ENCODE data around the gene MARK3. TPM values are rescaled to one million over a fixed set of nuclear protein-coding genes. Genes with fewer than 3 reads are reported as not detected.

MARK3 gene
- total RNA-seq, 2 donors from 2014 or later, result 87.2 to 147 TPM

DNA sequence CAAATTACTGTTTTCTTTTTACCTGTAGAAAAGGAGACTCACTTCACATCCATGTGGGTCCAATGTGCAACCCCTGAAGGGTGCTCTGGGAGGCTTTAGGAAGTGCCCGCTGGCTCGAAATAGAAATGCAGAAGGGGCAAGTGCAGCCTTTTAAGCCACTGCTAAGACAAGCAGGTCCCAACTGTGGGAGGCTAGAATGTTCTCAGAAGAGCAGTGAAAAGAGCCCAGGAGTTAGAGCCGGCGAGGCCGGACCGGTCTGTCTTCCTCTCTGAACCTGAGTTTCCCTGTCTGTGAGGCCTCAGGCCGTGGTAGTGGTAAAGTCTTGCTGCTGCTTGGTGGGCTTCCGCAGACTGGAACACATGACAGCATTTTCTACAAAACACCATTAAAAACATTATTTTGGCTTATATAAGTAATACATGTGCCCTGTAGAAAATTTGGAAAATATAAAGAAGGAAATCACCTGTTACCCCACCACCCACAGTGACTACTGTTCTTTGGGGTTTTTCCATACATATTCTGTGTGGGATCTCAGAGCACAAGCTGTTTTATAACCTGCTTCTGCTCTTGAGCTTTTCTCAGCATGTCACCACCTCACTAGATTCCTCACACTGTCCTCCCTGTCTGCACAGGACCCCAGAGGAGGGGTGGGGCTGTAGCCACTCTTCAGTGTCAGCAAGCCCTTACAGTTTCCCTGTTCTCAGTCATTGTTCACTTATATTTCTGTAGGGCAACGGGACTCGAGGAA lies 131.4 kb downstream of the MARK3 start:
- no peaks in the 10 kb centered on the region for H3K36me3 ChIP-seq (replicated peaks in 1 of 2; ENCODE audit: insufficient read depth in 1 of 2, low read depth in 2 of 2)
- intact Hi-C loops (cut with DNase I), result loop anchor here (5.0 kb wide), 1 partner anchor 36 kb away; no protein-coding TSS in a partner anchor
- H3K9me3 ChIP-seq, result no peaks in the 10 kb centered on the region
- ATAC-seq (no peak), DNase-seq (peak in 1 of 4 donors; percentile 3)
- WGBS, 2 donors, result 68 to 81% methylated on average over 7 to 10 of the region's 10 CpGs
- H3K4me1 ChIP-seq, result peaks cover 50% of the 10 kb centered on the region
- no peaks in the 10 kb centered on the region for H3K27me3 ChIP-seq
- H3K27ac ChIP-seq, result no peak overlapping the region
- TF ChIP-seq CTCF (IDR thresholded peaks at IDR 0.05) (no peak), POLR2A (IDR thresholded peaks at IDR 0.05) (no peak)
- no peak overlapping the region for H3K4me3 ChIP-seq

- peaks cover 55% of the 10 kb centered on the region for H3K4me1 ChIP-seq
- no peaks in the 10 kb centered on the region for H3K9me3 ChIP-seq
- no peak overlapping the region for H3K27ac ChIP-seq
- intact Hi-C loops (cut with DNase I), result loop anchor here (5.0 kb wide), 1 partner anchor 35 kb away; no protein-coding TSS in a partner anchor
- H3K27me3 ChIP-seq, result no peaks in the 10 kb centered on the region
- 60 to 77% methylated on average over 1 to 10 of the region's 10 CpGs for WGBS, 2 donors
- H3K36me3 ChIP-seq (replicated peaks in 1 of 2; ENCODE audit: insufficient read depth in 1 of 2, low read depth in 2 of 2), result no peaks in the 10 kb centered on the region
- no peak overlapping the region for H3K4me3 ChIP-seq
- DNase-seq, result no peak
- TF ChIP-seq POLR2A (IDR thresholded peaks at IDR 0.05) (no peak), CTCF (IDR thresholded peaks at IDR 0.05) (no peak)
- no peak for ATAC-seq
Observed at GRCh38 chr14:103517174-103517566, 132.0 kb downstream of the MARK3 start.

DNA sequence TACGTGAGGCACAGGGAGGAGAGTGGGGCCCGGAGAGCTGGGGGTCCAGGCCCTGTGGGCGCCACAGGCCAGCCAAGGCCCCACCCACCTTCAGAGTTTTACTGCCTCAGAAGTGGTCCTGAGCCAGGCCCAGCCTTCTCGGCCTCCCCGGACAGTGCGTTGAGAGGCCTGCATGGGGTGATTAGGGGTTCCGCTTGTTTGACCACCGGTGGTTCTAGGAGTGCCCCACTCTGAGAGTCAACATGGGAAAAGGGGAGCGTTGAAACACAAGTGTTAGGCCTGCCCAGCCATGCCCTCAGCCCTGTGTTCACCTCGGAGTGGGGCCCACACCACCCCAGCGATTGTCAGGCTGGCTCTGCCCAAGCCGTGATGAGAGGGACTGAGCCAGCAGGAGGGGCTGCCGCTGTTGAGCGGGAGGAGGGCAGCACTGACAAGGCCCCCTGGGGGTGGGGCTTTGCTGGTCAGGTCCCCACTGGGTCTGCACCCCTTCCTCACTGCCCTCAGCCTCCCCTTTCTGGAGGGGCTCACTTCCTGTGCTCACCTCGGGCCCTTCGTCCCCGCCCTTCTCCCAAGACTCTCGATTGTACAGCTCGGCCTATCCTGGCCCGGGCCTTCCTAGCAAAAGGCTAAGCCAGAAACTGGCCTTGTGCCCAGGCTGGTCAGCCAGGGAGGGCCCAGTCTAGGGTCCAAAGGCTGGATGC lies 132.7 kb downstream of the MARK3 start:
- Histone ChIP-seq H3K4me3 (no peak overlapping the region), H3K27ac (peak overlapping the region in 1 of 4 donors; percentile 7), H3K36me3 (replicated peaks in 1 of 2; ENCODE audit: insufficient read depth in 1 of 2, low read depth in 2 of 2) (no peaks in the 10 kb centered on the region), H3K9me3 (no peaks in the 10 kb centered on the region), H3K4me1 (peaks cover 53% of the 10 kb centered on the region), H3K27me3 (no peaks in the 10 kb centered on the region)
- TF ChIP-seq CTCF (IDR thresholded peaks at IDR 0.05) (no peak), POLR2A (IDR thresholded peaks at IDR 0.05) (no peak)
- ATAC-seq (no peak), DNase-seq (peak in 2 of 4 donors; percentile 44 to 57)
- intact Hi-C loops (cut with DNase I), result loop anchor here (5.0 kb wide), 1 partner anchor 34 kb away; no protein-coding TSS in a partner anchor
- 44 to 48% methylated on average over 13 to 19 of the region's 20 CpGs for WGBS, 2 donors

- Histone ChIP-seq H3K27me3 (no peaks in the 10 kb centered on the region), H3K36me3 (replicated peaks in 1 of 2; ENCODE audit: insufficient read depth in 1 of 2, low read depth in 2 of 2) (no peaks in the 10 kb centered on the region), H3K4me1 (peaks cover 51% of the 10 kb centered on the region), H3K9me3 (no peaks in the 10 kb centered on the region), H3K4me3 (no peak overlapping the region), H3K27ac (peak overlapping the region in 2 of 4 donors; percentile 7 to 16)
- TF ChIP-seq CTCF (IDR thresholded peaks at IDR 0.05) (peak; percentile 85 to 95 (median 90)), POLR2A (IDR thresholded peaks at IDR 0.05) (no peak)
- peak; percentile 26 for ATAC-seq
- 30 to 68% methylated on average over 3 to 9 of the region's 9 CpGs for WGBS, 2 donors
- DNase-seq, result peak; percentile 62 to 75 (median 72)
- intact Hi-C loops (cut with DNase I), result loop anchor here (5.0 kb wide), 1 partner anchor 34 kb away; no protein-coding TSS in a partner anchor
Observed at GRCh38 chr14:103518422-103519042, 133.3 kb downstream of the MARK3 start.
